HepG2 (cell line): Measurements from ENCODE around the gene APLNR.

Experiments
- BHLHE40 ChIP-seq: IDR thresholded peaks from 2 replicates; pipeline ENCODE4 v1.6.1; 2011; ENCODE audit warnings: low read length, improper control_type of control experiment
- GATA4 ChIP-seq: sonication (generic); IDR thresholded peaks from 2 replicates; pipeline ENCODE4 v1.6.1; 2016; ENCODE audit warnings: antibody characterized with exemption, low read depth, borderline replicate concordance
- HOXA7 ChIP-seq: sonication (generic); formaldehyde crosslinking; IDR thresholded peaks from 2 replicates; pipeline ENCODE4 v1.8.1; 2022; ENCODE audit warnings: mild to moderate bottlenecking, missing genetic modification reagents, moderate library complexity
- MAFK ChIP-seq, 2 experiments: IDR thresholded peaks in 1 of 2; conservative IDR thresholded peaks in 1 of 2; 2 replicates each; pipeline ENCODE4 v1.6.1; 2011; ENCODE audit warnings: improper control_type of control experiment in 2 of 2, low read length in 2 of 2
- MYC ChIP-seq: sonication (generic); formaldehyde crosslinking; IDR thresholded peaks from 2 replicates; pipeline ENCODE4 v1.9.0; 2021; ENCODE audit warnings: missing genetic modification reagents, borderline replicate concordance
- RBM22 ChIP-seq: fragments of 200-400 bp; formaldehyde crosslinking; optimal IDR thresholded peaks from 2 replicates; pipeline ENCODE3; 2017; ENCODE audit warnings: mild to moderate bottlenecking, low read length, moderate library complexity
- RFXANK ChIP-seq: IDR thresholded peaks from 2 replicates; pipeline ENCODE4 v1.6.1; 2016
- SMC3 ChIP-seq: IDR thresholded peaks from 2 replicates; pipeline ENCODE4 v1.6.1; 2011; ENCODE audit warnings: low read length, improper control_type of control experiment

DNA sequence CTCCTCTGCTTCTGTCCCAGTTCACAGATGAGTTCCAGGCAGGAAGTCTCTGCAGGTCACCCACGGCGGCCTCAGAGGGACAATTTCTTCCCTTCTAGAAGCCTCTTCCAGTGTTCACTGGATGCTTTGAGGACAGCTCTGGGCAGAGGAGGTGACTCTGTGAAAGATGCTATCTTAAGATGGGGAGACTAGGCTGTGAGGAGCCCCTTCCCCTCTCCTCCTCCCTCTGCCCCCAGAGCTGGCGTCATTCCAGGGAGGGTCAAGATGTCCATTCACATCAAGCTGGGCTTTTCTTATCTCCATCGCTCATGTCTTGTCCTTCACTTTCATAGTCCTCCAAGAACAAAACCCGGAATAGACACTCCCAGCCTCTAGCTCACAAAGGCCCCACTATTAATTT is 3.3 kb downstream of the APLNR start:
- TF ChIP-seq RFXANK (CRISPR knock-in tag) (no peak), BHLHE40 (no peak), RBM22 (no peak), SMC3 (no peak), MAFK (conservative IDR thresholded peaks at IDR 0.05 in 1 of 2, IDR thresholded peaks at IDR 0.05 in 1 of 2; ENCODE audit: low read length in 2 of 2) (no peak), HOXA7 (CRISPR knock-in tag) (no peak), GATA4 (no peak), MYC (CRISPR knock-in tag) (no peak)
